ENCODE measurements around the gene CADM2.

DNA sequence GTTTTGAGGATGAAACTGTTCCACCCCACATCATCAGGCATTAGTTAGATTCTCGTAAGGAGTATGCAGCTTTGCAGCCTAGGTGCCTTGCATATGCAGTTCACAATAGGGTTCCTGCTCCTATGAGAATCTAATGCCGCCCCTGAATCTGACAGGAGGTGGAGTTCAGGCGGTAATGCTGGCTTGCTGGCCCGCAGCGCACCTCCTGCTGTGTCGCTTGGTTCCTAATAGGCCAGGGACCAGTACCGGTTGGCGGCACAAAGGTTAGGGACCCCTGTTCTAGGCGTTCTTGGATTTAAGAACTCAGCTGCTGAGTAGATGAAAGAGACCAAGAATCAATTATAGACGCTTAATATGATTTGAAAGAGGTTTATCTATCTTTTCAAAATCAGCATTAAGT is 595.4 kb downstream of the CADM2 start:
- TF ChIP-seq, protein P1, sequence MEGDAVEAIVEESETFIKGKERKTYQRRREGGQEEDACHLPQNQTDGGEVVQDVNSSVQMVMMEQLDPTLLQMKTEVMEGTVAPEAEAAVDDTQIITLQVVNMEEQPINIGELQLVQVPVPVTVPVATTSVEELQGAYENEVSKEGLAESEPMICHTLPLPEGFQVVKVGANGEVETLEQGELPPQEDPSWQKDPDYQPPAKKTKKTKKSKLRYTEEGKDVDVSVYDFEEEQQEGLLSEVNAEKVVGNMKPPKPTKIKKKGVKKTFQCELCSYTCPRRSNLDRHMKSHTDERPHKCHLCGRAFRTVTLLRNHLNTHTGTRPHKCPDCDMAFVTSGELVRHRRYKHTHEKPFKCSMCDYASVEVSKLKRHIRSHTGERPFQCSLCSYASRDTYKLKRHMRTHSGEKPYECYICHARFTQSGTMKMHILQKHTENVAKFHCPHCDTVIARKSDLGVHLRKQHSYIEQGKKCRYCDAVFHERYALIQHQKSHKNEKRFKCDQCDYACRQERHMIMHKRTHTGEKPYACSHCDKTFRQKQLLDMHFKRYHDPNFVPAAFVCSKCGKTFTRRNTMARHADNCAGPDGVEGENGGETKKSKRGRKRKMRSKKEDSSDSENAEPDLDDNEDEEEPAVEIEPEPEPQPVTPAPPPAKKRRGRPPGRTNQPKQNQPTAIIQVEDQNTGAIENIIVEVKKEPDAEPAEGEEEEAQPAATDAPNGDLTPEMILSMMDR (IDR thresholded peaks at IDR 0.05): no peak
- TF ChIP-seq POLR2A (IDR thresholded peaks at IDR 0.05): no peak

Data from adrenal gland (tissue), 5 donors.